ENCODE results near the gene BCAS3.
"Not testable (repeated sequence)": the region's sequence is repeated elsewhere in the genome, so short reads cannot be mapped to it uniquely, and the experiment has no call there.

Gene BCAS3

GRCh38 chr17:61333136-61333535, 655.5 kb downstream of the BCAS3 start:
- DNase-seq = no peak

- no peak for DNase-seq
These were observed 657.0 kb downstream of the BCAS3 start for GRCh38 chr17:61334673-61335072.

GRCh38 chr17:61335105-61335844, 657.6 kb downstream of the BCAS3 start:
- no peak for DNase-seq

GRCh38 chr17:61335845-61336655, 658.4 kb downstream of the BCAS3 start:
- DNase-seq = no peak

GRCh38 chr17:61337290-61337689, 659.6 kb downstream of the BCAS3 start:
- DNase-seq = no peak

- no peak for DNase-seq
These were observed 660.5 kb downstream of the BCAS3 start for GRCh38 chr17:61338000-61338798.

- no peak for DNase-seq
These were observed 661.3 kb downstream of the BCAS3 start for GRCh38 chr17:61338874-61339478.

- no peak for DNase-seq
These were observed 663.0 kb downstream of the BCAS3 start for GRCh38 chr17:61340431-61341209.

GRCh38 chr17:61343576-61343975, 665.9 kb downstream of the BCAS3 start:
- no peak for DNase-seq

- no peak for DNase-seq
These were observed 667.4 kb downstream of the BCAS3 start for GRCh38 chr17:61345061-61345460.

GRCh38 chr17:61345825-61346666, 668.4 kb downstream of the BCAS3 start:
- no peak for DNase-seq

- no peak for DNase-seq
These were observed 671.7 kb downstream of the BCAS3 start for GRCh38 chr17:61349350-61349749.

- no peak for DNase-seq
These were observed 674.2 kb downstream of the BCAS3 start for GRCh38 chr17:61351745-61352407.

GRCh38 chr17:61352408-61352770, 674.7 kb downstream of the BCAS3 start:
- no peak for DNase-seq

GRCh38 chr17:61352781-61353491, 675.3 kb downstream of the BCAS3 start:
- DNase-seq = no peak

GRCh38 chr17:61353615-61354014, 676.0 kb downstream of the BCAS3 start:
- DNase-seq = no peak

GRCh38 chr17:61354895-61355874, 677.5 kb downstream of the BCAS3 start:
- no peak for DNase-seq

- DNase-seq = not testable (repeated sequence)
These were observed 679.4 kb downstream of the BCAS3 start for GRCh38 chr17:61357061-61357460.

GRCh38 chr17:61359513-61359912, 681.9 kb downstream of the BCAS3 start:
- not testable (repeated sequence) for DNase-seq
